Stimulated activated CD8-positive, alpha-beta memory T cell treated with anti-CD3 and anti-CD28 coated beads, Interleukin-4, amount 100 ng/mL, for 1 hour (primary cell): ENCODE data around the gene ROR1.

ENCODE experiments used
- DNase-seq, 2 donors: peaks; one replicate each; pipeline ENCODE4 v3.0.0-alpha.2; 2020; ENCODE audit warnings: low read depth in 2 of 2, low spot score in 1 of 2

ROR1 gene

GRCh38 chr1:63928186-63929105 is 154.6 kb downstream of the ROR1 start:
- DNase-seq = no peak

DNA sequence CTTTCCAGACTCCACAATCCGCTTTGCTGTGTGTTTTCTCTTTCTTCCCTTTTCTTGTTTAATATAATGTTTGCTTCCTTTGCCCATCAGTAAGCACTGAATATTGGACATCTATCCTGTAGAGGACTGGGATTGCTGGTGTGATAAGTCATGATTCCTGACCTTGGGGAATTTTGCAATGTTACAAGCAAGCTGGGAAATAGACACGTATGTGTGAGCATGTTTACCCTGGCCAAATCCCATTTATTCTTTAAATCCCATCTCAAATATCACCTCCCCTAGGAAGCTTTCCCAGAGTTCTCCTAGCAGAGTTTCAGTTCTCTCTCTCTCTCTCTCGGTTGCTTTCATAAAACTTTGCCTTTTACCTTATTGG is 155.3 kb downstream of the ROR1 start:
- no peak for DNase-seq

DNA sequence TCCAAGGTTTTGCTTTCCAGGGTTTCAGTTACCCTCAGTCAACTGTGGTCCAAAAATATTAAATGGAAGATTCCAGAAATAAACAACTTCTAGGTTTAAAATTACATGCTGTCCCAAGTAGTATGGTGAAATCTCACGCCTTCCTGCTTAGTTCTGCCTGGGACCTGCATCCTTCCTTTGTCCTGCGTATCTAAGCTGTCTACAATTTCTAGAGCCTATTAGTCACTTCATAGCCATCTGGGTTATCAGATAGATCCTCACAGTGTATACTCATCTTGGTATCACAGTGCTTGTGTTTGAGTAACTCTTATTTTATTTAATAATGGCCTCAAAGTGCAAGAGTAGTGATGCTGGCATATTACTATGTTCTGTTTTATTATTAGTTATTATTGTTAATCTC is 157.7 kb downstream of the ROR1 start:
- no peak for DNase-seq

GRCh38 chr1:63934697-63935096 is 160.9 kb downstream of the ROR1 start:
- DNase-seq = no peak

DNA sequence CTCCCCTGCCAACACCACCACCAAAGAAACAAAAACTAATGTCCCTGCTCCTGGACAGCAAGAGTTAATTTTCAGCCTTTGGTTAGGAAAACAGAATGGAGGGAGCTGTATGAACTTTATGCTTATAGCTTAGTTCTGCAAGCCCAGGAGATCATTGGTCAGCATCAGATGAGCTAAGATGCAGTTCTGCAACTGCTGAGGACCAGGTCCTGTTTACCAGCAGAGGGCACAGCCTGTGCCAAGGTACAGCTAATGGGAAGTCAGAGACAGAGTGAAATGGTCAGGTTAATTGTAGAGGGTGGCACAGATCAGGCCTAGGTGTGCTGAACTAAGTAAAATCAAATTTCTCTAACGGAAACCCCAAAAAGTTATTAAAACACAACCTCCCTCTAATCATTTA is 161.3 kb downstream of the ROR1 start:
- no peak for DNase-seq

- DNase-seq = no peak
These were observed 161.7 kb downstream of the ROR1 start for GRCh38 chr1:63935553-63935952.

GRCh38 chr1:63936276-63936675 is 162.5 kb downstream of the ROR1 start:
- no peak for DNase-seq

- DNase-seq = no peak
These were observed 163.0 kb downstream of the ROR1 start for GRCh38 chr1:63936801-63937200.

- DNase-seq = no peak
These were observed 163.7 kb downstream of the ROR1 start for GRCh38 chr1:63937461-63938022.

- DNase-seq = no peak
These were observed 166.6 kb downstream of the ROR1 start for GRCh38 chr1:63940440-63940839.

DNA sequence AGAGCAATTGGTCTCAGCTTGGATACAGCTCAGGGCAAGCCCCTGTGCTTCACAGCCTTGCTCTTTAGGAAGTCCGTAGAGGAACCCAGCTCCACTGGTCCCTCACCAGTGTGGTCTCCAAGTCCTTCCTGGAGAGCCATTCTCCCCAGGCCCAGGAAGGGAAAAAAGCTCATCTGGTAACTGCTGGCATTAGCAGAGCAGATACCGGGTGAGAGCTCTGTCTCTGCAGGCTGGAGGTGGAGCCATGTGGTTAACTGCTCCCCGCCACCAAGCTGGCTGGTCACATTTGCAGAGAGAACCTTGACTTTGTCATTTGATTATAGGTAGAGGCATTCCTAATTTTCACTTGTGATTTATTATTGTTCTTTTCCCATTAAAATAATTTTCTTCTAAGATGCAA is 169.6 kb downstream of the ROR1 start:
- DNase-seq = no peak

- DNase-seq = no peak
These were observed 172.1 kb downstream of the ROR1 start for GRCh38 chr1:63945943-63946342.

GRCh38 chr1:63946866-63947491 is 173.2 kb downstream of the ROR1 start:
- no peak for DNase-seq

- DNase-seq = no peak
These were observed 174.1 kb downstream of the ROR1 start for GRCh38 chr1:63947904-63948303.

DNA sequence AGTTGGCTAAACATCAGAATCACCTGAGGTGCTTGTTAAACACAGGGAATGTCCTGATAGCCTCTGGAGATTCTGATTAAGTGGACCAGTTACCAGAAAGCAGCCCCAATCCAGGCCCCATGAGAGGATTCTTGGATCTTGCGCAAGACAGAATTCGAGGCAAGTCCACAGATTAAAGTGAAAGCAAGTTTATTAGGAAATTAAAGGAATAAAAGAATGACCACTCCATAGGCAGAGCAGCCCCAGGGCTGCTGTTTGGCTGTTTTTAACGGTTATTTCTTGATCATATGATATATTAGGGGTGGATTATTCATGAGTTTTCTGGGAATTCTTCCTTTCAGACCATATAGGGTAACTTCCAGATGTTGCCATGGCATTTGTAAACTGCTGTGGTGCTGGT is 176.2 kb downstream of the ROR1 start:
- no peak for DNase-seq

DNA sequence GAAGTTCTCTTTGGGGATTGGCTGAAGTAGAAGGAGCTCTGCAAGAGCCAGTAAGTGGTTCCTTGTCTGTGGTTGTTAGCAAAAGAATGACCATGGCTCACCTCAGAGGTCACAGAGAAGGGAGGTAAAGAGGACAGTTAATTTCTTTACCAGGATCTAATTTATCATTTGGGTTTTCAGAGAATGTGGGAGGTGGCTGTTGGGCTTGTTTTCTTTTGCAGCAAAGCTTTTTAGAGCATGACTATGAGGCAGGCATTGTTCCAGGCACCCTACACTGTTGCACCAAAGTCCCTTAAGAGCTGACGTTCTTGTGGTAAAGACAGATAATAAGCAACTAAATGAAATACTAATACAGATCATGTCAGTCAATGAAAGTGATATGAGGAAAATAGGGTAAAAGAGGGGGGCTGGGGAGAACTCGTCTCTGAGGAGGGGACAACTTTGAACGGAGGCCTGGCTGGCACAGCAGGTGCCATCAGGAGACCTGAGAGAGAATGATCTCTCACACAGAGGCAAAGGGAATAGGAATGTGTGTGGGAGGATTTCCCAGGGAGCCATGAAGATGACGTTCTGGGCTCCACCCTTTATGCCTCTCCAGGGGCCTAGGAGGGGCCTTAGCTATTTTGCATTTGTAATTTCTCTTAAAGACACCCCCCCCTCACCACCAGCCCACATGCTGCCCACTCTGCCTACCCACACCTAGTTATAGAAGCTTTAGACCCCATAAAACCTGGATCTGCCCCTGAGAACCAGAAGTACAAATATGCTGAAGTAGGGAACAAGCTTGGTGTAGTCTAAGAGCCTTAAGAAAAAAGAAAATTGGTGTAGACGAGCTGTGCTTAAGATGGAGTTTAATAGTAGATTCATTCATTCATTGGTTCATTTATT is 177.5 kb downstream of the ROR1 start:
- no peak for DNase-seq

- DNase-seq = no peak
These were observed 180.4 kb downstream of the ROR1 start for GRCh38 chr1:63954187-63954586.

GRCh38 chr1:63955370-63956145 is 181.7 kb downstream of the ROR1 start:
- DNase-seq = no peak

- DNase-seq = no peak
These were observed 184.7 kb downstream of the ROR1 start for GRCh38 chr1:63958556-63958955.

- DNase-seq = no peak
These were observed 186.5 kb downstream of the ROR1 start for GRCh38 chr1:63960326-63960725.

- no peak for DNase-seq
These were observed 192.2 kb downstream of the ROR1 start for GRCh38 chr1:63966016-63966415.
